GM19025 (cell line): ENCODE measurements around the gene ACP3.

Experiments used
- ATAC-seq: cut with Tn5 transposase; IDR thresholded peaks from one replicate; pipeline ENCODE4 v1.9.1; 2021; ENCODE audit warnings: mild to moderate bottlenecking, low read depth, moderate library complexity; ENCODE audit not compliant: unreplicated experiment

The ACP3 gene

GRCh38 chr3:132401255-132401654 is 84.0 kb downstream of the ACP3 start:
- no peak for ATAC-seq

- no peak for ATAC-seq
Observed at GRCh38 chr3:132404276-132404675, 87.1 kb downstream of the ACP3 start.

GRCh38 chr3:132405188-132405587 is 88.0 kb downstream of the ACP3 start:
- ATAC-seq = no peak

- no peak for ATAC-seq
Observed at GRCh38 chr3:132405609-132406299, 88.5 kb downstream of the ACP3 start.

GRCh38 chr3:132406587-132406986 is 89.4 kb downstream of the ACP3 start:
- ATAC-seq = no peak

GRCh38 chr3:132407025-132407424 is 89.8 kb downstream of the ACP3 start:
- no peak for ATAC-seq
